Measurements from ENCODE around the gene LINS1.

The LINS1 gene

GRCh38 chr15:100553468-100553867 lies 48.5 kb downstream of the LINS1 start:
- no peak for DNase-seq

- DNase-seq, result no peak
These were observed 54.0 kb downstream of the LINS1 start for GRCh38 chr15:100547961-100548360.

- no peak for DNase-seq
These were observed 57.0 kb downstream of the LINS1 start for GRCh38 chr15:100544946-100545345.

DNA sequence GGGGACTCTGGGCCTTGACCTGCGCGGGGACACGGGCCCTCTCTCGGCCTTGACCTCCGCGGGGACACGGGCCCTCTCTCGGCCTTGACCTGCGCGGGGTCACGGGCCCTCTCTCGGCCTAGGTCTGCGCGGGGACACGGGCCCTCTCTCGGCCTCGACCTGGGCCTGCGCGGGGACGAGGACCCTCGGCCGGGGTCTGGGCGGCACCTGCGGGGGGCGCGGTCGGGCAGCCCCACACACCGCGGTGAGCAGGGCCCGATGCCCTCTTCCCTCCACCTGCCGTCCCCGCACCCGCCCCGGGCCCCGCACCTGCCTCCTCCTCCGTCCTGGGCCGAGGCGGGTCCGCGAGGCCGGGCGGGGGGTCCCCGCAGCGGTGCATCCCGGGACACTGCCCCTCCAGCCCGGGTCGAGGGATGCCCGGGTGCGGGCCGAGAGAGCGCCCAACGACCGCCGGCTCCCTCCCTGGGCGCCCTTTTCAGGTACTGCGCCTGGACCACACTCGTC lies 57.6 kb downstream of the LINS1 start:
- no peak for DNase-seq

- DNase-seq, result no peak
These were observed 59.7 kb downstream of the LINS1 start for GRCh38 chr15:100542290-100542689.

- no peak for DNase-seq
These were observed 64.7 kb downstream of the LINS1 start for GRCh38 chr15:100537331-100537730.

DNA sequence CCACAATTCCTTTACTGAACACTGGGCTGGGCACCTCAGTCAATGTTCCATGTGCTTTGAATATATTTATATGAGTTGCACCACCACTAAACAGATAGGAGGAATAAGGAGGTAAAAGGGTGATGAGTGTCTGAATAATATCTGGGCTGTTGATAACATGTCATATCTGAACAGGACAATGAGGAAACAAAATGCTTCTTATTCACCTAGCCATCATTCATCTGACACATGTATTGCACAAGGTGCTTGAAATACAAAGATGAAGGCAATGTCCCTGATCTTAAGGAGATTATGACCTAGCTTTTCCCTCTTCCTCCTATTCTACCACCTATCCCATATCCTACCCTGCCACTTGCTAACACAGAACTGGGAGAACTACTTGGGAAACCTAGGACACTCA lies 65.3 kb downstream of the LINS1 start:
- DNase-seq, result no peak

- DNase-seq, result no peak
These were observed 68.1 kb downstream of the LINS1 start for GRCh38 chr15:100533886-100534285.

GRCh38 chr15:100531823-100532327 lies 70.1 kb downstream of the LINS1 start:
- no peak for DNase-seq

DNA sequence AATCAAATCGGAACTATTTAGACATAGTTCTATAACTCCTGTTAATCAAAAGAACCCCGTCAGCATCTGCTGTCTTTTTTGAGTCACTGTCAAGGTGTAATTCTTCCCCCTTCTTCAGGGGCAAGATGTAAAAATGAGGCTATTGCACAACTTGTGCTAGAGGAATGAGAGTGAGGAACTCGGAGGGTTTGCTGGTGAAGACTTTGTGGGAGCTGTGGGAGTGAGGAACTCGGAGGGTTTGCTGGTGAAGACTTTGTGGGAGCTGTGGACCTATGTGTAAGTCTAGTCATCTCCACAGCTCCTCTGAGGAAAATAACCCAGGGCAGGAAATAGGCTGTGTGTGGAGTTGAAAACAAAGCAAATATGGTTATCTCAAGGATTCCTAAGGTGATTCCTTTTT lies 70.8 kb downstream of the LINS1 start:
- DNase-seq, result no peak

GRCh38 chr15:100529556-100529955 lies 72.4 kb downstream of the LINS1 start:
- no peak for DNase-seq

DNA sequence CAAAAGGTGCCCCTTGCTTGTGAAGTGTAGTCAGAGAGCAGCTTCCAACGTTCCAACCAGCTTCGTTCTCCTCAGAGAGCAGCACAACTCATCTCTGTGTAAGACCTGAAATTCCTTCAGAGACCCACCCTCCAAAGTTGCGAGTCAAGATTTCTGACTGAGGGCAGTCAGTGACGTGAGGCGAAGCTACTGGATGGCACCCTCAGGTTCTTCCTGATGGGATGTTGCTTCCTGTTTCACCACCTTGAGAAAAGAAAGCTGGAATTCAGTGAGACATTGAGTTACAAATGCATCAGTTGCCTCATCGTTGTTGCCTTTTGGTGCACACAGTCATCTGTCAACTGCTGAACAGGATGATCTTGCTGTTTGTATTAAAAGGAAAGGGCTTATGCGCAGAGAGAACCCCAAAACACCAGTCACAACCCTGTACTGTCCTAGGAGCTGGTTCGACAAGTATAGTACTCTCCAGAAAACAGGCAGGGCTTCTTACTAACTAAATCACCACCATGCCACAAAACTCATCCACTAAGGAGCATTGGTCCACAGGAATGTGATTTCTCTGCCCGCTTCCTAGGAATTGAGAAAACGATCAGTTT lies 73.1 kb downstream of the LINS1 start, which contains the start of gene CERS3:
Gene CERS3, minus strand, starts transcription at position 118 of the 596 bp plus-strand sequence. CDS start 27,101 bp downstream, outside the sequence.
- no peak for DNase-seq

- no peak for DNase-seq
These were observed 75.9 kb downstream of the LINS1 start for GRCh38 chr15:100526027-100526481.

DNA sequence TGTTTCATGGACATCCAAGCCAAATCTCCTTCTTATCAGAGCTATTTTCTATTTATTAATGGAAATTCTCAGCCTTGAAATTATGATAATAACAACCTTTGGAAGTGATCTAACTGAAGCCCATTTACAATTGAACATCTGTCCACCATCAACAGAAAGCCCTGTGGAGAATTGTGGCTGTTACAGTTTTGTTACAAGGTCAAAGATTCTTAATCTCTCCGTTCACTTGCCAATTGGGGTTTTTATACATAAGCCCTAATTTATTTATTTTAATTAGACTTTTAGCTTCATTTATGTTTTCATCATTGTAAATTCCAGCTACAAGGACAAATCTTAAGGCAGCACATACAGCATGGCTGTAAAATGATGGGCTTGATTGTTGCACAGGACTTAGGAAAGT lies 76.5 kb downstream of the LINS1 start:
- no peak for DNase-seq

- no peak for DNase-seq
These were observed 77.7 kb downstream of the LINS1 start for GRCh38 chr15:100524326-100524725.

DNA sequence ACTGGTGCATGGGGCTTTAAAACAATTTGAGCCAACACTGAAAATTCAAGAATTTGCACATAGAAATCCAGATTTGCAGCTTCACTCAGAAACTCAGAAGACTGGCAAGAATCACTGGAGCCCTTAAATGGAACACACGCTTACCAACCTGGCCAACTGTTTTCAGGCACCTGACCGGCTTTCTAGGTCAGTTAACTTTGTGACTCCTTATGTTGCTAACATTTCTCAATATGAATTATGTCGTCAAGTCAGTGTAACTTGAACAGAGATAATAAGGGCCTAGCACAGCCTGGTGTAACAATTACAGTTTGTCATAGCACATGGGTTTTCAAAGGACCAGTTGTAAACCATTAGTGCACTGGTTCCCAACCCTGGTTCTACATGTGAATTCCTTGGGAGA lies 80.1 kb downstream of the LINS1 start:
- no peak for DNase-seq

DNA sequence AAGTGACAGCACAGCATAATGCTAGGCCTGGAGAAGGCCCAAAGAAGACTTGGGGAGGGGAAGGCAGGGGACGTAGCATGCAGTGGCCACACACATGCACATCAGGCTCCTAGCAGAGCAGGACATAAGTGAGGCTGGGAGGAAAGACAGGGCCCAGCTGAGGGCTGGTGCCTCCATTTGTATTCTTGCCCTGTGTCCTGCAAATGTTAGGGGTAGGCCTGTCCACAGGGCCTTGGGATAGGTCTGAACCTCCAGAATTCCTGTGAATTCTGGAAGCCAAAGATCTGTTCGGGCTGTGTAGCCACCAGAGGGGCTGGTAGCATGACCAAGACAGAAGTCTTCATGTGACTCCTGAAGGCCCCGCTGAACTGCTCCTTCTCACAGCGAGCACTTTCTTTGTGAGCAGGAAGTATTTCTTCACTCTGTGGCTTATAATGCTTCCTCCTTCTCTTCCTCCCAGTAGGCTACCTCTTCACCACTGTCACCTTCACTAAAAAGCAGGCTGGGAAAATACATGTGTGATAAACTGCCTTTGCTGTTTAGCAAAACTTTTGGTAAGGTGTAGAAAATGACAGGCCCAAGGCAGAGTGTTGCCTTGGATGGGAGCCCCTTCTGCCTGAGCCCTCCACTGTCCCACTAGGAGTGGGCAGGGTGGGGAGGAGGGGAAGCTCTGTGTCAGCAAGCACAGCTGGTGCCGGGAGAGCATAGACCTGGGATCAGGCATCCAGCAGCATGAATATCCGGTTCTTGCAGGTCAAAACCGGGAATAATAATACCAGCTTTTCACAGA lies 81.7 kb downstream of the LINS1 start:
- DNase-seq, result no peak

DNA sequence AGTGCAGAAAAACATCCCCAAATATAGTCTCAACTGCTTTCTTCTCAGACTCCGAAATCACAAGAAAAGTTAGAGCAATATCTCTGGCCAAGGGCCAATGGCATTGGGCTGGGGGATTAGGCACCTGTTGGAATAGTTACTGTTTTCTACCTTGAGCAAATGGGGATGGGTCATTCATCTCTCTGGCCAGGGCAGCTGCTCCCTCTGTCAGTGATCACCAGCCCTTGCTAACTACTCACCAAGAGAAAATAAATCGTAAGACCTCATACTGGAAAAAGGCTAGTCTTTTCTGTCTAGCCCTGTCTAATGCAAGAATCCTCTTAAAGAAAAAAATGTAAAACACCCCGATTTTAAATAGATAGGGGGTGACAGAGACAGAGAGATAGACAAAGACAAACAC lies 84.1 kb downstream of the LINS1 start:
- no peak for DNase-seq
